ENCODE data around the gene CDK18.

CDK18 gene

DNA sequence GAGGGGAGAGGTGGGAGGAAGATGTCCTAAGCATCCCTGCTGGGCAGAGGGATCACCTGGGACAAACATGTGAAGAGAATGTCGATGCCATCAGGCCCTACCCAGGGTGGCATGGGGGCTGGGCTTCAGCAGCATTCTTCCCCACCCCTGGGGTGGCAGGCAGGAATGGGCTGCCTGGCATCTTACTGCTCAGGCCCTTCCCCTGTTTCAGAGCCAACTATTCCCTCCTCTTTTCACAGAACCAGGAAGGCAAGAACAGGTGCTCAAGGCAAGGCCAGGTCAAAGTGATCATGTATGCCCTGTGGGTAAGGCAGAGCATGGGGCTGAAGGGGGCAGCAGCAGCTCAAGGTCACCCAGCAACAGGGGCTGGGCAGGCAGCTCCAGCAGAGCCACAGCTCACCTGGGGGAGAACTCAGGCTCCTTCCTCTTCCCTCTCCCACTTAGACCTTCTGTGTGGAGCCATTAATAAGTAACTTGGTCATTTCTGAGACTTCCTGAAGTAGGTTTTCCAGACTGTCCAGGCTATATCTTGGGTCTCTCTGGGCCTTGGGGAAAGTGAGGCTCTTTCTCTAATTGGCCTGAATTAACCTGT is 70.9 kb downstream of the CDK18 start:
- no peak for DNase-seq

GRCh38 chr1:205576011-205576410 is 71.5 kb downstream of the CDK18 start:
- DNase-seq, result no peak

DNA sequence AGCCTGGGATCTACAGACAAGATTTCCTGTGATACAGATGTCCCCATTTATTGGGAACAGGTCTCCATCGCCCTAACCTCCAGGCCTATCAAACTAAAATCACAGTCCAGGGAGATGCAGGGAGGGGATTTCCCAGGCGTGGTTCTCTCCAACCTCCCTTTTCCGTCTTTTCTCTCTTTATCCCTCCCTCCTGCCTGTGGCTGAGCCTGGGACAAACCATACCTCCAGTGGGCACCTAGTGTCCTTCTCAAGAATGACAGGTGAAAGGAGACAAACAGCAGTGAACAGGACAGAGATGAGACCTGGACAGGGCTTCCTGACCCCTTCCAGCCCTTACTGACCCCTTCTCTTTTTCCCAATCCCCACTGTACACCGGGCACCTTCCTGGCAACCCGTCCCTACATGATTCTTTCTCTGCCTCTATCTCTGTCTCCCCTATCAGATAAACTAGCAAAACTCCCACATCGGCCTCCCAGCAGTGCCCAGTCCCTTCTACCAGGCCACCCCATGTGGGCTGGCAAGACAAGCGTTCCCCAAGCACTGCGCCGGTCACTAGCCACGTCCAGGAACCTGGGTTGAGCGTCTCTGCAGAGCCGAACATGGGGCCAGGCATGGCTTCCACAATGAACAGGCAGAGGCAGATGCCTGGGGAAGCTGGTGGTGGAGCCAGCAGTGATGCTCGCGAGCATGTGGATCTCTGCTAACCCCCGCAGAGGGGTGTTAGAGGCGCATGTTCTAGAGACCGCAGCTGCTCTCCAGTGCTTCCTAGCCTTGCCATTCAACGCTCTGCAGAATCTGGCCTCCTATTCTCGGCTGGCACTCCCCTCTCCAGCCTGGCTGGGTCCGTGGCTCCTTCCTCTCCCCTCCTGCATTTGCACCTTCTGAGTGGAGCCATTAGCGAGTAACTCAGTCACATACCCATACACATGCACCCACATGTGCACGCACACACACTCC is 72.6 kb downstream of the CDK18 start:
- no peak for DNase-seq

DNA sequence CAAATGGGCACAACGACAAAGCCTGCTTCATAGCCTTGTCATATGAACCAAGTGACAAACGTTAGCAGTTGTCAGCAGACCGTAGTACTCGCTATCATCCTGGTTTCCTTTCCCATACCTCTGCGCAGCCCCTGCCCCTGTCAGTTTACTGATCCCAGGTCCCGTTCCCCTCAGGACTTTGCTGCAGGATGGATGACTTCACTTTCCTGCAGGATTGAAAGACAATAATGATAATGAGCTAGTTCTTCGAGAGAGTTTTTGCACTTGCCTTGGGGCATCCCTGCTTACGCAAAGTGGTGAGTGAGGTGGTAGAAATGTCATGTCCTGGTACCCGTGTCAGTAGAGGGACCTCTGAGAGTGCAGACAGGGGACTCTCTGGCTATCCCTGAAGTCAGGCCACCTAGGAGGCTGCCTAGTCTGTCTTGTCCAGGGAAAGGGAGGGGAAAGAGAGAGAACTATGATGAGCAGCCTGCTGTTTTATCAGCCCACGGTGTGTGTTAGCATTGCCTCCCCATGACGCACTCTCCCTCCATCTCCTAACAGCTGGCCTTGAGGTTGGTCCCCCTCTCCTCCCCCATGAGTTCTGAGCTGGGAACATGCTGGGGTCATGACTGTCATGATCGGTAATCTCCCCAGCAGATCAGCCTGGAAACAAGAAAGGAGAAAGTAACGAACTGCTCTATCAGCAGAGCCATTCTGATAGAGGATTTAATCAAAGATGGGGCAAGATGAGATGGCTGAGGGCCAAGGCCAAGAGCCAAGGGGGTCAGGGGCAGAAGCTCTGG is 73.6 kb downstream of the CDK18 start:
- DNase-seq, result no peak

DNA sequence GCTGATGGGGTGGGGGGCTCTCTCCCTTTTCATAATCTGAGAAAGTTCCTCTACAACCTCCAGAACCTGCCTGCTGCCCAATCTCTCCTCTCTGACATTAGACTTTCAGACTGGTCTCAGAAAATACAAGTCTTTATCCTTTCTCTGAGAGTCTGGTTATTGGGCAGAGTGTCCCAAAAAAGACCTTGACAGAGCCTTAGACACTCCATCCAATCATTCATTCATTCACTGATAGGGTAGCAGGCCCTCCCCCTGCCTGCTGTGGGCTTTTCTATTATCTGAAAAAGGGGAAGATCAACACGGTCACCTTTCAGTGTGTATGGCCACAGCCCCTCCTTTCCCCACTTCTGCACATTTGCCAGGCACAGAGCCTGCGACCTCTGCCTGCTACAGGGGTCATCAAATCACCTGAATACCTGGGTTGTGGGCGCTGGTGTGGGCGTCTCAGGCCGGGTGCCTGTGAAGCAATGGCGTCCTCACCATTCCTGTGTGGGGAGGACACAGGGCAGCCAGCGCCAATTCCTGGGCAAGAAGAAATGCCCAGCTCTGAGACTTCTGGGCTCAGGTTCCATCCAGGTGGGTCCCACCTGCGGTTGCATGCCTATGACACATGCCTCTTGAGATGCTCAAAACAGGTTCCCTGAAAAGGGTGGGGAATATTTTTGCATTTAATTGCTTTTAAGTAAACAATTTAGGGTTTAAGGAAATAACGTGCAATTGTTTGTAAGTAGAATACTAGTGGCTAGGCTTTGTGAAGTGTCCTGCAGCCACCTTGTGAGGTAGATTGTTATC is 74.5 kb downstream of the CDK18 start:
- DNase-seq, result no peak

GRCh38 chr1:205579711-205580110 is 75.2 kb downstream of the CDK18 start:
- DNase-seq, result no peak

GRCh38 chr1:205580140-205580922 is 75.9 kb downstream of the CDK18 start:
- no peak for DNase-seq

DNA sequence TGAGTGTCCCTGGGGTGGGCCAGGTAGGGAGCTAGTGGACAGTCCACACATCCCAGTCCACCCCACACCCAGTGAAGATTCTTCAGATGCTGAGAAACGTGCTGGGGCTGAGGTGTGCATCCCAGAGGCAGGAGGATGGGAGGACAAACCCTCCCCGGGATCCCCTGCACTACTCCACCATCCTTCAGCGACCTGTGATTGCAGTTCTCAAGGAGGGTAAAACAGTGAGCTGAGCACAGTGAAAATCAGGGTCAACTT is 76.4 kb downstream of the CDK18 start:
- no peak for DNase-seq

GRCh38 chr1:205581321-205581980 is 77.0 kb downstream of the CDK18 start:
- no peak for DNase-seq

GRCh38 chr1:205582046-205582445 is 77.6 kb downstream of the CDK18 start:
- DNase-seq, result no peak
